ENCODE results near the gene ZNF467.

DNA sequence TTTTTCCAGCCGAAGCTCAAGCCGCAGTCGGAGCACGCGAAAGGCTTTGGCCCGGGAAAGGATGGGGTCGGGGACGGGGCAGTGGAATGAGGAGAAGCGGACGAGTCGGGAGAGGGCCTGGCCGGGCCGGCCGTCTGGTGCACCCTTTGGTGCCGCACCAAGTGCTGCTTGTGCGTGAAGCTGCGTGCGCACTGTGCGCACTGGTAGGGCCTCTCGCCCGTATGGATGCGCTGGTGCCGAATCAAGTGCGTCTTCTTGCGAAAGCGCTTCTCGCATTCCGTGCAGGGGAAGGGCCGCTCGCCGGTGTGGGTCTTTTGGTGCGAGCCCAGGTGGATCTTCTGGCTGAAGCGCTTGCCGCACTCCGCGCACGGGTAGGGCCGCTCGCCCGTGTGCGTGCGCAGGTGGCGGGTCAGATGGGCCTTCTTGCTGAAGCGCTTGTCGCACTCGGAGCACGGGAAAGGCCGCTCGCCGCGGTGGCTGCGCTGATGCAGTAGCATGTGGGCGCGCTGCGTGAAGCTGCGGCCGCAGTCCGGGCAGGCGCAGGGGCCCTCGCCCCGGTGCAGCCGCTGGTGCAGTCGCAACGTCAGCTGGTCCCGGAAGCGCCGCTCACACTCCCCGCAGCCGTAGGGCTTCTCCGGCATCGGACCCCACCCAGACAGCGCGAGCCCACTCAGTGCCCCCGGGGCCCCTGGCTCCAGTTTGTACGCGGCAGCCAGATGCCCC is 7.8 kb downstream of the ZNF467 start:
- TF ChIP-seq, protein P1, sequence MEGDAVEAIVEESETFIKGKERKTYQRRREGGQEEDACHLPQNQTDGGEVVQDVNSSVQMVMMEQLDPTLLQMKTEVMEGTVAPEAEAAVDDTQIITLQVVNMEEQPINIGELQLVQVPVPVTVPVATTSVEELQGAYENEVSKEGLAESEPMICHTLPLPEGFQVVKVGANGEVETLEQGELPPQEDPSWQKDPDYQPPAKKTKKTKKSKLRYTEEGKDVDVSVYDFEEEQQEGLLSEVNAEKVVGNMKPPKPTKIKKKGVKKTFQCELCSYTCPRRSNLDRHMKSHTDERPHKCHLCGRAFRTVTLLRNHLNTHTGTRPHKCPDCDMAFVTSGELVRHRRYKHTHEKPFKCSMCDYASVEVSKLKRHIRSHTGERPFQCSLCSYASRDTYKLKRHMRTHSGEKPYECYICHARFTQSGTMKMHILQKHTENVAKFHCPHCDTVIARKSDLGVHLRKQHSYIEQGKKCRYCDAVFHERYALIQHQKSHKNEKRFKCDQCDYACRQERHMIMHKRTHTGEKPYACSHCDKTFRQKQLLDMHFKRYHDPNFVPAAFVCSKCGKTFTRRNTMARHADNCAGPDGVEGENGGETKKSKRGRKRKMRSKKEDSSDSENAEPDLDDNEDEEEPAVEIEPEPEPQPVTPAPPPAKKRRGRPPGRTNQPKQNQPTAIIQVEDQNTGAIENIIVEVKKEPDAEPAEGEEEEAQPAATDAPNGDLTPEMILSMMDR (IDR thresholded peaks at IDR 0.05): no peak
- TF ChIP-seq POLR2A (IDR thresholded peaks at IDR 0.05): no peak

Data from esophagus squamous epithelium (tissue), 4 donors.